Thoracic aorta (tissue), 2 donors: Measurements from ENCODE around the gene RBM6. TPM values are rescaled to one million over a fixed set of nuclear protein-coding genes. Genes with fewer than 3 reads are reported as not detected.
A peak's percentile ranks its signal among the peaks of the same experiment; 100 is the strongest.

Source experiments
- ATAC-seq: fragments of 150-250 bp; one replicate; pipeline ENCODE4 v1.8.0; 2017; ENCODE audit warnings: low read depth; ENCODE audit not compliant: insufficient number of reproducible peaks, low FRiP score
- DNase-seq: peaks from one replicate; pipeline ENCODE4 v3.0.0-alpha.2; 2020; ENCODE audit warnings: low spot score
- H3K27ac ChIP-seq, 2 donors: fragments of 200-600 bp; sonication (generic); 1 replicate in 1 of 2; 2 replicates in 1 of 2; pipeline ENCODE4 v1.5.1; 2016; ENCODE audit warnings: mild to moderate bottlenecking in 2 of 2, moderate library complexity in 2 of 2
- H3K27me3 ChIP-seq: fragments of 200-600 bp; sonication (generic); replicated peaks from 2 replicates; pipeline ENCODE4 v1.6.0; 2016; ENCODE audit warnings: mild to moderate bottlenecking; ENCODE audit not compliant: insufficient read depth
- H3K36me3 ChIP-seq: fragments of 200-600 bp; sonication (generic); one replicate; pipeline ENCODE4 v1.5.1; 2016
- H3K4me1 ChIP-seq, 2 donors: fragments of 200-600 bp; sonication (generic); 1 replicate in 1 of 2; 2 replicates in 1 of 2; pipeline versions ENCODE4 v1.5.1 to v1.6.0; 2016; ENCODE audit warnings: low read depth in 2 of 2, mild to moderate bottlenecking in 1 of 2; ENCODE audit not compliant: control insufficient read depth in 1 of 2
- H3K4me3 ChIP-seq: fragments of 200-600 bp; sonication (generic); 2 replicates; pipeline ENCODE4 v1.5.1; 2016; ENCODE audit warnings: mild to moderate bottlenecking
- H3K9me3 ChIP-seq: fragments of 200-600 bp; sonication (generic); 2 replicates; pipeline ENCODE4 v1.5.1; 2016
- CTCF ChIP-seq: fragments of 200-600 bp; sonication (generic); IDR thresholded peaks from one replicate; pipeline ENCODE4 v1.5.1; 2019; ENCODE audit warnings: antibody characterized with exemption
- total RNA-seq, 2 donors: library from RNA; depleted of rRNA; stranded (reverse); fragments of >200 nt; gene quantifications; one replicate each; pipeline versions ENCODE4 v1.1.0 to v1.2.3, GENCODE V29; 2016

Gene RBM6, protein sequence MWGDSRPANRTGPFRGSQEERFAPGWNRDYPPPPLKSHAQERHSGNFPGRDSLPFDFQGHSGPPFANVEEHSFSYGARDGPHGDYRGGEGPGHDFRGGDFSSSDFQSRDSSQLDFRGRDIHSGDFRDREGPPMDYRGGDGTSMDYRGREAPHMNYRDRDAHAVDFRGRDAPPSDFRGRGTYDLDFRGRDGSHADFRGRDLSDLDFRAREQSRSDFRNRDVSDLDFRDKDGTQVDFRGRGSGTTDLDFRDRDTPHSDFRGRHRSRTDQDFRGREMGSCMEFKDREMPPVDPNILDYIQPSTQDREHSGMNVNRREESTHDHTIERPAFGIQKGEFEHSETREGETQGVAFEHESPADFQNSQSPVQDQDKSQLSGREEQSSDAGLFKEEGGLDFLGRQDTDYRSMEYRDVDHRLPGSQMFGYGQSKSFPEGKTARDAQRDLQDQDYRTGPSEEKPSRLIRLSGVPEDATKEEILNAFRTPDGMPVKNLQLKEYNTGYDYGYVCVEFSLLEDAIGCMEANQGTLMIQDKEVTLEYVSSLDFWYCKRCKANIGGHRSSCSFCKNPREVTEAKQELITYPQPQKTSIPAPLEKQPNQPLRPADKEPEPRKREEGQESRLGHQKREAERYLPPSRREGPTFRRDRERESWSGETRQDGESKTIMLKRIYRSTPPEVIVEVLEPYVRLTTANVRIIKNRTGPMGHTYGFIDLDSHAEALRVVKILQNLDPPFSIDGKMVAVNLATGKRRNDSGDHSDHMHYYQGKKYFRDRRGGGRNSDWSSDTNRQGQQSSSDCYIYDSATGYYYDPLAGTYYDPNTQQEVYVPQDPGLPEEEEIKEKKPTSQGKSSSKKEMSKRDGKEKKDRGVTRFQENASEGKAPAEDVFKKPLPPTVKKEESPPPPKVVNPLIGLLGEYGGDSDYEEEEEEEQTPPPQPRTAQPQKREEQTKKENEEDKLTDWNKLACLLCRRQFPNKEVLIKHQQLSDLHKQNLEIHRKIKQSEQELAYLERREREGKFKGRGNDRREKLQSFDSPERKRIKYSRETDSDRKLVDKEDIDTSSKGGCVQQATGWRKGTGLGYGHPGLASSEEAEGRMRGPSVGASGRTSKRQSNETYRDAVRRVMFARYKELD
- total RNA-seq = 100 to 1,000 TPM in 1 of 2 donors, 10 to 100 TPM in 1; 99.6 to 181 TPM

DNA sequence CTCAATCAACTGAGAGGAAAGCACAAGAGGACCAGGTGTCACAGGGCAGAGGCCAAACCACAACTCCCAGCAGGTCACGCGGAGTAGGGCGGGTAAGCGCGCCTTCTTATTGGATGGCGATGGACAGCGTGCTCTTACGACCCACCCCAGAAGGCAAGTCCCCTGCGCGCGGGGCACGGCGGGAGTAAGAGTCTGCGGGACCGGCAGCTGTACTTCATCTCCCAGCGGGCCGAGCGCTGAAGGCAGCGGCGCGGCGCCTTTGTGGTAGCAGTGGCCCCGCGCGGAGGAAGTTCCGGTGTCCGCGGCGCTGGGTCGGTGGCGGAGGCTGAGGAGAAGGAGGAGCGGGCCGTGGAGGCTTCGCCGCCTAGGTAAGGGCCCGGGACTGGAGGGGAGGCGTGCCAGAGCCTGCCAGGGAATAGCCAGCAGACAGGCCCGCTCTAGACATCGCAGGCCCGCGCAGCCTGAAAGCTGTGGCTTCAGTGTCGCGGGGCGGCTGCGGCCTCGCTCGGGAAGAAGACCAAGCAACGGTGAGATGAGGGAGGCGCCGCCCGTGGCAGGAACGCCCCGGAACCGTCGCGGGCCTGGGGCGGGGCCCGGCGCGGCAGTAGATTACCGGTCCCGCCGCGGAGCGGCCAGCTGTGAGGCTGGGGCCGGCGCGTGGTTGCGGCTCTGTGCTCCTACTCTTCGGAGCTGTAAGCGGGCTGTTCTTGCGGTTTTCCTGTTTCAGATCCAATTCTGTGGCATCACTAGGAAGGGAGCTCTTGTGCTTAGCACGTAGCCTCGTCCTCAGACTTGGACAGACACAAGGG lies at the start of gene RBM6:
Gene RBM6, plus strand, starts transcription at position 293 of the 809 bp plus-strand sequence. CDS start 22,492 bp downstream, outside the sequence.
- Histone ChIP-seq H3K36me3 (no peaks in the 10 kb centered on the region), H3K9me3 (no peaks in the 10 kb centered on the region), H3K4me1 (peaks cover 7 to 22% of the 10 kb centered on the region in 2 donors), H3K27ac (peak within 1 kb of the TSS; percentile 88 to 91), H3K27me3 (no peaks in the 10 kb centered on the region), H3K4me3 (peak within 1 kb of the TSS; percentile 76)
- TF ChIP-seq CTCF = no peak
- DNase-seq (peak; percentile 89), ATAC-seq (peak; percentile 92)

GRCh38 chr3:49895791-49896190 lies 44.2 kb upstream of the RBM6 start:
- Histone ChIP-seq H3K27ac (no peak overlapping the region), H3K36me3 (peaks cover 2% of the 10 kb centered on the region), H3K4me1 (peaks cover 2 to 10% of the 10 kb centered on the region in 2 donors), H3K27me3 (no peaks in the 10 kb centered on the region), H3K9me3 (no peaks in the 10 kb centered on the region), H3K4me3 (no peak overlapping the region)
- no peak for DNase-seq
- TF ChIP-seq CTCF = no peak
- no peak for ATAC-seq

GRCh38 chr3:49896345-49896744 lies 43.6 kb upstream of the RBM6 start:
- no peak overlapping the region for H3K4me3 ChIP-seq
- no peak for TF ChIP-seq CTCF
- no peak for ATAC-seq

GRCh38 chr3:49898991-49899390 lies 41.0 kb upstream of the RBM6 start:
- ATAC-seq = no peak
- Histone ChIP-seq H3K4me3 (no peak overlapping the region), H3K4me1 (peaks cover 9 to 19% of the 10 kb centered on the region in 2 donors), H3K27me3 (no peaks in the 10 kb centered on the region), H3K27ac (no peak overlapping the region), H3K9me3 (no peaks in the 10 kb centered on the region), H3K36me3 (peaks cover 2% of the 10 kb centered on the region)
- no peak for TF ChIP-seq CTCF
- no peak for DNase-seq

More at GRCh38 chr3:49896345-49896744, 43.6 kb upstream of the RBM6 start:
- Histone ChIP-seq H3K27ac (no peak overlapping the region), H3K27me3 (no peaks in the 10 kb centered on the region), H3K9me3 (no peaks in the 10 kb centered on the region), H3K4me1 (peaks cover 8 to 15% of the 10 kb centered on the region in 2 donors), H3K36me3 (peaks cover 2% of the 10 kb centered on the region)
- DNase-seq = no peak
